LNCAP (cell line): ENCODE results near the gene CCDC157.

Source experiments
- CTCF ChIP-seq: fragments of 450-650 bp; IDR thresholded peaks from 2 replicates; pipeline ENCODE4 v1.5.1; 2017; ENCODE audit warnings: mild to moderate bottlenecking

Gene CCDC157

GRCh38 chr22:30356449-30357235 lies at the start of gene CCDC157, which contains the start of gene SF3A1:
CCDC157 (plus strand) TSS chr22:30357007; CDS start chr22:30366001, 8,994 bp downstream.
SF3A1 (minus strand) TSS chr22:30356894; CDS start chr22:30356792, 102 bp downstream.
- no peak for TF ChIP-seq CTCF

GRCh38 chr22:30307041-30307574 lies 49.7 kb upstream of the CCDC157 start:
- no peak for TF ChIP-seq CTCF

GRCh38 chr22:30308093-30308492 lies 48.7 kb upstream of the CCDC157 start:
- no peak for TF ChIP-seq CTCF

GRCh38 chr22:30308518-30309230 lies 48.1 kb upstream of the CCDC157 start:
- TF ChIP-seq CTCF: no peak

DNA sequence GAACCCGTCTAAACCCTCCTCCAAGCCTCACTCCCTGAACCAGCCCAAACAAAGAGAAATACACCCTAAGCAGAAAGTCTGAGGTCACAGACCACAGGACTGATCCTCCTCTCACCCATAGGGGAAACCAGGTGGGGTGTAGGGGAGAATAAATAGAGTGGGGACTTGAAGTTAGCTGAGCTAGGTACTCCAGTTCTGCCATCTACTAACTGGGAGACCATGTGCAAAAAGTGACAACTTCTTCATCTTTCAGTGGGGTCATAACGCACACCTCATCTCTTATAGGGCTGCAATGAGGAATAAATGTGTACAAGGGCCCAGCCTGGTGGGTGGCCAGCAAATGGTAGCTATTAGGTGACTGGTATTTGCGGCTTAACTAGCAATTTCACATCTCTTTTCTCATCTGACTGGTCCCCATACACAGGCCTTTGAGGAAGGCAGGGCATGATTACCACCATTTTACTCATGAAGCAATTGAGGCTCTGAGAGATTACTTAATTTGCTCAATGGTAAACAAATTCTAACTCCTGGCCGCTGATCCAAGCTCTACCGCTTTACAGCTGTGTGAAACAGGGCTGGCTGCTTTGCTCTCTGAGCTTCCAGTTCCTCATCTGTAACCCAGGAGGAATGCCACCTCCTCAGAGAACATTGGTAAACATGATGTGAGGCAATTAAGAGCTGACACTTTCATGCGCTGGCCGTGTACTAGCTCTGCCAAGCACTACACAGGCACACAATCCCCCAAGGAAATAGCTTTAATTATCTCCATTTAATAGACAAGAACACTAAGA lies 46.7 kb upstream of the CCDC157 start:
- no peak for TF ChIP-seq CTCF

DNA sequence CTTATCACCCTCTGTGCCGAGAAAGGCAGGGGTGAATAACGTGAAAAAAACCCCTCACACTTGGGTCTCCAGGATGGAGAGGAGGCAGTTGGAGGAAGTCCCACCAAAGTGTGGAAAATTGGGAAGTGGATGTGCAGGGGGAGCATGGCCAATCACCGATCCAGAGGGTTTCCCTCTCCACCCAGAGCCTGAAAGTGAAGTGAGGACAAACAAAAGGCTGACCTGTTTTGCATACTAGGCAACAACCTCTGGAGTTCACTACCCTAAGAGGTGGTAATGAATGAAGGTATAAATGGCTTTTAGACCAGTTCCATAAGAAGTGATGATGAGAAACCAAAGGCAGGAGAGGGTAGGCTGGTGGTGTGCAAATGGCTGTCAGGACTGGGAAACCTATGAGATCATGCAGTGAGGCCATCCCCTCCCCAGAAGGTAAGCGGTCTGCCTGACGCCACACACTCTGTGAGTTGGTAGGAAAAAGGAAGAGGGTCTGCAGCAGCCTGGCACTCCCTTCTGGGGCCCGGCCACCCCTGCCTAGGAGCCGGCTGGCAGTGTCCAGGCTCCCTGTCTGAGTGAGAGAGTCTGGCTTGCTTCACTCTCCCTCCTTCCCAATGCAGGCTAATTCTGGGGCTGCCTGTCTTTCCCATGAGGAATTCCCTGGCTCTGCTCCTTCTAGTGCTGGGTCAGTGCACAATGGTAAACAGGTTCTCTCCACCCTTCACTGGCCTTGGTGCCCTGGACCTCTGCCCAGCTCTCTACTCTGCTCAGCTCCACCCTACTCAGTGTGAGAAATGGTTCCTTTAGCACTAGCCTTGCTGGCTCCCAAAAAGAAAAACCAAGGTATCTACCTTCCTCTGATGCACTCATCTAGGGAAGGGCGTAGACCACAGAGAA lies 45.7 kb upstream of the CCDC157 start:
- TF ChIP-seq CTCF: no peak
